ENCODE data around the gene PDK3.

PDK3 gene

GRCh38 chrX:24464836-24465531, at the start of gene PDK3:
Gene PDK3, plus strand, starts transcription at chrX:24465286. Its CDS starts 170 bp downstream, at chrX:24465456.
- peak; percentile 72 to 79 for DNase-seq

GRCh38 chrX:24415921-24416320, 49.2 kb upstream of the PDK3 start:
- DNase-seq, result no peak

- no peak for DNase-seq
Observed at GRCh38 chrX:24423960-24424359, 41.1 kb upstream of the PDK3 start.

DNA sequence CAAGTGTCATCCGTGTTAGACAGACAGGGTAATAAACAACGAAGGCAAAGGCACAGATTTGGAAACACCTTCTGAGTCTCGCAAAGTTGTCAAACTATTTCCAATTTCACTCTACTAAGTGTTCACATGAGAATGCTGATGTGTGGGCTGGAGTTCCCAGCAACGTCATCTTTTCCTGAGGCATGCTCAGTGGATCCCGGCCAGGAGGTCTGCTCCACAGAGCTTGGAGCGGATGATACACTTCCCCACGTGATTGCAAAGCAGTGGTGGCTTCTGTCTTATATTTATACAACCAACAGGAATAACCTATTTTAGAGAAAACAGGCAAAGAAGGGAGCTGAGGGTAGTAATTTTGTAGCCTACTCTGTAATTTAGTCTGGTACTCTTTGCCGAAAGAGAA, 40.1 kb upstream of the PDK3 start:
- no peak for DNase-seq

- DNase-seq, result no peak
Observed at GRCh38 chrX:24425806-24426205, 39.3 kb upstream of the PDK3 start.

DNA sequence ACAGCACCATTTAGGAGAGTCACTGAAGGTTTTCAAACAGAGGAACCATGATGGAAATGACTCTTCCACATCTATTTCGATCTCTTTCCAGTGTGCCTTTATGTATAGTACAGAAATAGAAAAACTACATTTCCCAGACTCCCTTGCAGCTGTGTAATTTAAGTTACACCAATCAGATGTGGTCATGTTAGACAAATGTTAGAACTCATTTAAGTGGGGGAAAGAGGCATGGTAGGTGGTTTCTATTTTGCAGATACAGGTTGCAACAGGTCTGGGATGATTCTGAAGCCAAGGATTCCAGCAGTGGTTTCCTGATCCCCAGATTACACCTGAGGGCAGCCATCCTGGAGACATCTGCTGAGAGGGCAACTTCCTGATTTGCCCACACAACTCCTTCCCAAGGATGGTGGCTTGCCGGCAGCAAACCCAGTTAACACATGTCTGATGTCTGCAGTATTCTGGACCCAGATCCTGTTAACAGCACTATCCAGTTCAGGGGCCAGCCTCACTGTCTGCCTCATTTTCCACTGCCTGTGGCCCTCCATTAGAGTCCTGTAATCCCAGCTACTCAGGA, 38.7 kb upstream of the PDK3 start:
- peak; percentile 11 to 25 for DNase-seq

DNA sequence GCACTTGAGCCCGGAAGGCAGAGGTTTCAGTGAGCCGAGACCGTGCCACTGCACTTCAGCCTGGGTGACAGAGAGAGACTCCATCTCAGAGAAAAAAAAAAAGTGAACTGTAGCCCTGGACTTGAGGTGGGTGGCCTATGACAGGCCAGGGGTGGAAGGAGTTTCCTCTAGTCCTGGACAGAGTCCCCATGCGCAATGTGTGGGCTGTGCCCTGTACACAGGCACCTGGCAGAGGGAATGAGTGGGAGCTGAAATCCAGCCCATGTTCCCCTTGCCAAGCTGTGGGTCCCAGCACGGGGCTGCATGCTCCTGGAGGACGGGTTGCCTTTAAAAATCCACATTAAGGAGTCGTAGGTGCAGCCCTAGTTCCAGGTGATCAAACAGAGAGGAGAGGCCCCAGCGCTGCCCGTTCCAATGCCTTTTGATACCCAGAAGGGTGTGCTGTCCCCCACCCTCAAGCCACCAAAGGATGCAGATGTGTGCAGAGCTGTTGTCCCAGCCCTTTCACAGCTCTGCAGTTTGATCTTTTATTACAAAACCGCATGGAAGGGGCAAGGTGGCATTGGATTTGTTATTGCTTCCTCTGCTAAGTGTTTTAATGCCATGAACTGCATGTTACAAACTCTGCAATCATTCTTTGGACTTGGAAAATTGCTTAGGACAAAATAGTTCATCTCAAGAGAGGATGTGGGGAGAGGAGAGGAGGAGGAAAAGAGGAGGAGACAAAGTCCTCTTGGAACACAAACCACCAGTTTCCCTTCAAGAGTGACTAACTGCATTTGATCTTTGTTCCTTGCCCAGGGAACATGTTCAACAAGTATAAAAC, 38.0 kb upstream of the PDK3 start:
- DNase-seq, result peak in 1 of 2 experiments; percentile 12

DNA sequence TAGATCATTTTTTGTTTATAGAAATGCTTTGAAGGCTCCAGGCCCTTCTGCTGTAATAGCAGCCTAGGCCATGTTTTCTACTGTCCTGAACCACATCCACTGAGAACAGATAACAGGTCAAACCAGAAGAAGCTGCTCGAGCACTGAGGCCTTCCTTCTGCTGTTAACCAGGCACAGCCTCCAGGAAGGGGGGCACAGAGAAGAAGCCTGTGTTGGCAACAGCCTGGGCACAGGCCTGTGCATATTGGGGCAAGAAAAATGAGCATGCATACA, 37.4 kb upstream of the PDK3 start:
- no peak for DNase-seq

- DNase-seq, result no peak
Observed at GRCh38 chrX:24428516-24428915, 36.6 kb upstream of the PDK3 start.

GRCh38 chrX:24435060-24435459, 30.0 kb upstream of the PDK3 start:
- no peak for DNase-seq

DNA sequence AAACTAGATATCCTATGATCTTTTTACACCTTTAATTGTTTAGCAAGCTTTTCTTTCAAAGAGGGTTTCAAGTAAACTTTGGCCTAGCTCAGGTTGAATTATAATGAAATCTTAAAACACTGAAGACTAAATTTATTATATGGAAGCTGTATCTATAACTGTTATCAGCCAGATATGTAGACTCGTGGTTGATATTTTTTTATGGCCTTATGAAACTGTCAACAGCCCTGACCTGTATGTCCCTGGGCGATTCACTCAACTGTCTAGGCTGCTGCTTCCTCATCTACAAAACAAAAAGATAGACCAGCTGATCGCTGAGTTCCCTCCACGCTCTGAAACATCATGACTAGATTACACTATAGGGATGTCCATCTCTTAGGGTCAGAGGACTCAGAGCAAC, 21.2 kb upstream of the PDK3 start:
- no peak for DNase-seq

DNA sequence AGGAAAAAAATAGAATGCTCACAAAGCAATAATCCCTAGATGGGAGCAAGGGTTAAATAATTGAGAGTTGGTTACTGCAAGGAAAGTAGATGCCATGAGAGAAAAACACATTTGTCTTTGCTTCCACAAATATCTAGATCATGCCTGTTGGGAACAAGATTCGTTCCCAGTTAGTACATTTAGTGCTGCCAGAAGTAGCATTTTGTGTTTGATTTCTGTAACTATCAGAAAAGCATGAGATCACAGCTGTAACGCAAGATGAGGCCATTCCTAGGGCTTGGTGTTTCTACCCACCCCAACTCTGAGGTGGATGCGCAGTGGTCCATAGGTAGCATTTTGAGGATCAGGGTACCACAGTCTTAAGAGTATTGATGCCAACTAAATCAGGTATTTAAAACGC, 20.4 kb upstream of the PDK3 start:
- no peak for DNase-seq

DNA sequence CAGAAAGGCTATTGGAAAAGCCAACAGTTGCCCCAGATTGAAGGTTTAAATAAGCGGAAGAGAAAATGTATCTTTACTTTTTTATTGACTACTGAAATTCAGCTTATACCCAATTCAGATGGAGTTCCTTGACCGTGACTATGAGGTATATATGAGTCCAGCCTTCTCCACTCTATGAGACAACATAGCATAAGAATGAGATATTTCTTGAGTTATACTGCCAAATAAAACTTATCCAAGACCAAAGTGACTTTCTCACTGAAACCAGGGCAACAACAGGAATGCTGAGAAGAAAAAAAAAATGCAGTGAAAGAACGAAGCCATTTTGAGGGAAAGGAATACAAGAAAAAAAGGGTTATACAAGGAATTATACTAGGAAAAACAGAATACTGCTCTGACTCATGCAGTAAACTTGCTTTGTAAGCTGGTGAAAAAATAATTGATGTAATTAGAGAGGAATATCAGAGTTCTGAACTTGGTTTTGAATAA, 16.3 kb upstream of the PDK3 start:
- DNase-seq, result no peak

DNA sequence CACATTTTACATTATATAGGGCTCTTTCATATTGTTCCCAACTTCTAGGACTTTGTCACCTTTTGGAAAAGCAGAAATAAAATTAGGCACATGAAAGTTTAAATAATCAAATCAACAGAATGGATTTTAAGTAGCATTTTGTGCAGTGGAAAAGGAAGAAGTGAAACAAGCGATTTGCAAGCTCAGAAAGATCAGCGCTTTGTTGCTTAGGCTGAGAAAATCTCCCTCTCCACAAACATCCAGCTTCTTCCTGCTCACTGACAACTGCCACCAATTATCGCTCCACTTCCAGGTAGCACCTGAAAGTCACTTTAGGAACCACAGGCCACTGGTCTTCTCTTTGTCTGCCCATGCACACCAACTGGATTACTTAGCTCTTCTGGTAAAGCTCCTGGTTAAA, 2.0 kb upstream of the PDK3 start:
- no peak for DNase-seq

GRCh38 chrX:24464498-24464835, 619 bp upstream of the PDK3 start:
- no peak for DNase-seq

- no peak for DNase-seq
Observed at GRCh38 chrX:24465532-24465865, 413 bp downstream of the PDK3 start.

- no peak for DNase-seq
Observed at GRCh38 chrX:24466025-24466424, 939 bp downstream of the PDK3 start.

GRCh38 chrX:24468245-24468644, 3.2 kb downstream of the PDK3 start:
- DNase-seq, result no peak

DNA sequence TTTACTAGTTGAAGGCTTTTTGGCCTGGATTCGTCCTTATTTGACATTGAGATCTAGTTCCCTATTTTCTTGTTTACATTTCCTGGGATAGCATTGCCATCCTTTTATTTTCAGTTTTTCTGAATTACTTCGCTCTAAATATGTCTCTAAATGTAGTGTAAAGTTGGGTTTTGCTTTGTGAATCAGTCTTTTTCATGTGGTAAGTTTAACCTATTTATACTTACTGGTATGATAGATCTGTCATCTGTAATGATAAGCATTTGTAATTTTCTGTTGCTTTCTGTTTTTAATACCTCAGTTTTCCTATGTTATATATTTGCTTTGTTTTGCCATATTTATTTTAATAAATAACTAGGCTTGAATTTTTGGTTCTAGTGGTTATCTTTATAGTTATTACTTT, 6.7 kb downstream of the PDK3 start:
- DNase-seq, result no peak

DNA sequence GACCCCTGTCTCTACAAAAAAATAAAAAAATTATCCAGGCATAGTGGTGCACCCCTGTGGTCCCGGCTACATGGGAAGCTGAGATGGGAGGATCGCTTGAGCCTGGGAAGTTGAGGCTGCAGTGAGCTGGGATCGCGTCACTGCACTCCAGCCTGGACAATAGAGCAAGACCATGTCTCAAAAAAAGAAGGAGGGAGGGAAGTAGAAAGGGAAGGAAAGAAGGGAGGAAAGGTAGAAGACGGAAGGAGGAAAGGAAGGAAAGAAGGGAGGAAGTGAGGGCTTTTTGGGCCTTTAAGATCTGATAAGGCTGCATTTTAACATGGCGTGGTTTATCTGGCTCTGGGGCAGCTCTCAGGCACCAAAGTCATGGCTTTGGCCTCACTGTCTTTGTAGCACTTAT, 10.4 kb downstream of the PDK3 start:
- no peak for DNase-seq

DNA sequence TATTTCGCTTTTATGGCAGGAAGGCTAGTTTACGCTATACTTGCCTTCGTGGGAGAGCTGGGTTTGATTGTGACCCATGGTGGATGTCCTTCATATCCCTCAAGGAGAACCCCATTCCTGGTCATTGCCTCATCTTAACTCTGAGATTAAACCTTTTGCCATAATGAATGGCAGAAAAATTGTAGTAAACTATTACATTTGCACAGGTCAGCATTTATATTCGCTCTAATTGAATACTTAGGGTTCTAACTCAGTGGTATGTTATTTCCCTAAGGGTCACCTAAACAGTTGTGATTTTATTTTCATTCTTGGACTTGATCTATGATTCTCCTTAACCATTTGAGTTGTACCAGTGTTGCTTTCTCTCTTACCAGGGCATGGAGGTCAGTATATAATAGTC, 13.4 kb downstream of the PDK3 start:
- DNase-seq, result no peak

- DNase-seq, result no peak
Observed at GRCh38 chrX:24479924-24480323, 14.8 kb downstream of the PDK3 start.

GRCh38 chrX:24480400-24480865, 15.3 kb downstream of the PDK3 start:
- no peak for DNase-seq

DNA sequence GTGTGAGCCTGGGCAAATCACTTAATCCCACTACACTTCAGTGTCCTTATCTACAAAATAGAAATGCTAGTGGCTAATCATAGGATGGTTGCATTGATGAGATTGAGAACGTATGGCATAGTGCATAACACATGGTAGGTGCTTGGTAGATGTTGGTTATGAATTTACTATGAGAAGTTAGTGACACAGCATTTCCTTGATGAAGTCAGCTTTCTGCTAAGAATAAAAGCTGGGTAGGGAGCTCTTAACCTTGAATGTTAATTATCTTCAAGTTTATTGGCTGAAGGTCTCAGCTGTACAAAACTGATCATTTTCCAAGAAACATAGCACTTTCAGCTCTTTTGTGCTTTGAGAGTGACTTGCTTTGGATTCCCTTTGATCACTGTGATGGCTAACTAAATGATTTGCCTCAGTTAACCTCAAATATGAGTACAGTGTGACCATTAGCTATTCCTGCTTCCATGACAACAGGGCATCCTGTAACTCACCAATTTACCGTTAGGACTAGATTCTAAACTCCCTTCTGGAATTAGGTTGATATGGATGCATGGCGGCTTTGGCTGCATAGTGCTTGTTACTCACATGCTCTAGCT, 17.8 kb downstream of the PDK3 start:
- DNase-seq, result no peak
